H1 (cell line): Measurements from ENCODE around the gene TGM3. TPM values are rescaled to one million over a fixed set of nuclear protein-coding genes. Genes with fewer than 3 reads are reported as not detected.

ENCODE experiments used
- CTCF ChIA-PET: fragments of 300-600 bp; sonication (Branson Sonifier 250); formaldehyde crosslinking; loops from one replicate; lab custom pipeline; 2021; ENCODE audit not compliant: partially characterized antibody; lab: Charles Lee
- POLR2A ChIA-PET: fragments of 300-600 bp; sonication (Branson Sonifier 250); formaldehyde crosslinking; loops from one replicate; lab custom pipeline; 2021; ENCODE audit warnings: inconsistent platforms; ENCODE audit not compliant: partially characterized antibody; lab: Charles Lee
- DNase-seq, 2 experiments: peaks; one replicate each; pipeline versions ENCODE4 v3.0.0 to v3.0.0-alpha.2; 2010 to 2022; ENCODE audit warnings: low spot score in 2 of 2, low read depth in 1 of 2, mixed read lengths in 1 of 2
- FAIRE-seq: peaks from 2 replicates; lab custom pipeline; 2011; peaks lifted over from hg19 to GRCh38; lab: Jason Lieb, UNC
- H2AFZ ChIP-seq: 2 replicates; pipeline ENCODE4 v1.8.1; 2012; ENCODE audit warnings: low read length, inconsistent platforms
- H2AK5ac ChIP-seq: 2 replicates; pipeline ENCODE4 v1.6.1; 2013; ENCODE audit warnings: low read depth, low read length
- H2BK120ac ChIP-seq: replicated peaks from 2 replicates; pipeline ENCODE3; 2013; ENCODE audit warnings: low read depth, low read length, inconsistent platforms
- H2BK12ac ChIP-seq: 2 replicates; pipeline ENCODE4 v1.6.1; 2013; ENCODE audit warnings: low read depth, low read length
- H2BK15ac ChIP-seq: 2 replicates; pipeline ENCODE4 v1.6.1; 2013; ENCODE audit warnings: low read length
- H2BK20ac ChIP-seq: 2 replicates; pipeline ENCODE4 v1.6.1; 2013; ENCODE audit warnings: low read length
- H2BK5ac ChIP-seq: 2 replicates; pipeline ENCODE4 v1.6.1; 2013; ENCODE audit warnings: low read depth, low read length
- H3K14ac ChIP-seq: 2 replicates; pipeline ENCODE4 v1.6.1; 2013; ENCODE audit warnings: inconsistent platforms; ENCODE audit not compliant: insufficient read length
- H3K18ac ChIP-seq: 2 replicates; pipeline ENCODE4 v1.6.1; 2013; ENCODE audit warnings: low read length; ENCODE audit errors: extremely low read depth
- H3K23ac ChIP-seq: 2 replicates; pipeline ENCODE4 v1.6.1; 2013; ENCODE audit warnings: inconsistent platforms; ENCODE audit not compliant: insufficient read length
- H3K23me2 ChIP-seq: 2 replicates; pipeline ENCODE4 v1.6.1; 2013; ENCODE audit warnings: low read depth, low read length
- H3K27ac ChIP-seq: 2 replicates; pipeline ENCODE4 v1.6.1; 2011; ENCODE audit warnings: low read depth, low read length, inconsistent platforms
- H3K27me3 ChIP-seq, 4 experiments: replicated peaks in 1 of 4; 1 replicate in 1 of 4; 2 replicates in 3 of 4; pipeline versions ENCODE4 v1.6.1 to v1.8.1; 2011 to 2013; ENCODE audit warnings: low read length in 3 of 4, mild to moderate bottlenecking in 3 of 4, inconsistent platforms in 2 of 4, mixed read lengths in 2 of 4, moderate library complexity in 1 of 4; ENCODE audit not compliant: control insufficient read depth in 3 of 4, insufficient read depth in 3 of 4; ENCODE audit errors: extremely low read depth in 1 of 4
- H3K36me3 ChIP-seq, 4 experiments: 2 replicates each; pipeline versions ENCODE4 v1.6.1 to v1.8.1; 2011 to 2013; ENCODE audit warnings: mild to moderate bottlenecking in 4 of 4, low read length in 3 of 4, moderate library complexity in 2 of 4, control low read depth in 1 of 4, inconsistent platforms in 1 of 4; ENCODE audit not compliant: insufficient read depth in 4 of 4, control insufficient read depth in 2 of 4
- H3K4ac ChIP-seq: replicated peaks from 2 replicates; pipeline ENCODE3; 2013; ENCODE audit warnings: low read length, low read depth, mixed read lengths, inconsistent platforms; ENCODE audit not compliant: insufficient read length
- H3K4me1 ChIP-seq, 4 experiments: replicated peaks in 1 of 4; 1 replicate in 1 of 4; 2 replicates in 3 of 4; pipeline versions ENCODE4 v1.6.1 to v1.8.1; 2011 to 2013; ENCODE audit warnings: low read length in 3 of 4, inconsistent platforms in 2 of 4, mixed read lengths in 1 of 4; ENCODE audit not compliant: insufficient read depth in 4 of 4, control insufficient read depth in 3 of 4
- H3K4me2 ChIP-seq, 2 experiments: 2 replicates each; pipeline versions ENCODE4 v1.6.1 to v1.8.1; 2011 to 2013; ENCODE audit warnings: low read depth in 2 of 2, low read length in 2 of 2, control low read depth in 1 of 2, inconsistent platforms in 1 of 2, mild to moderate bottlenecking in 1 of 2; ENCODE audit not compliant: insufficient read depth in 1 of 2
- H3K4me3 ChIP-seq, 4 experiments: fragments of 200-600, 300-600 bp in 1 of 4; sonication (generic), shearing (Covaris generic), sonication (Bioruptor Twin) in 1 of 4; 2 replicates each; pipeline versions ENCODE4 v1.5.1 to v1.8.1; 2011 to 2016; ENCODE audit warnings: low read length in 4 of 4, low read depth in 3 of 4, control low read depth in 2 of 4, inconsistent platforms in 2 of 4, mild to moderate bottlenecking in 2 of 4, mixed read lengths in 1 of 4, moderate library complexity in 1 of 4; ENCODE audit not compliant: insufficient read depth in 2 of 4; ENCODE audit errors: extremely low read depth in 1 of 4
- H3K56ac ChIP-seq: replicated peaks from 2 replicates; pipeline ENCODE3; 2013; ENCODE audit warnings: low read depth, mild to moderate bottlenecking, mixed read lengths, low read length, inconsistent platforms; ENCODE audit not compliant: insufficient read length
- H3K79me1 ChIP-seq: 2 replicates; pipeline ENCODE4 v1.6.1; 2013; ENCODE audit warnings: low read depth, low read length, control low read depth
- H3K79me2 ChIP-seq, 2 experiments: 2 replicates each; pipeline versions ENCODE4 v1.6.1 to v1.8.1; 2012 to 2013; ENCODE audit warnings: low read length in 2 of 2, mild to moderate bottlenecking in 2 of 2, inconsistent platforms in 1 of 2; ENCODE audit not compliant: insufficient read depth in 2 of 2, control insufficient read depth in 1 of 2
- H3K9ac ChIP-seq, 4 experiments: replicated peaks in 1 of 4; 1 replicate in 1 of 4; 2 replicates in 3 of 4; pipeline versions ENCODE4 v1.6.1 to v1.8.1; 2011 to 2013; ENCODE audit warnings: low read depth in 3 of 4, low read length in 3 of 4, control low read depth in 2 of 4, mild to moderate bottlenecking in 2 of 4, moderate library complexity in 2 of 4, inconsistent platforms in 1 of 4; ENCODE audit errors: extremely low read depth in 1 of 4
- H3K9me3 ChIP-seq, 2 experiments: 2 replicates each; pipeline versions ENCODE4 v1.6.1 to v1.8.1; 2012 to 2013; ENCODE audit warnings: mild to moderate bottlenecking in 2 of 2, moderate library complexity in 2 of 2, control low read depth in 1 of 2, inconsistent platforms in 1 of 2, low read depth in 1 of 2, low read length in 1 of 2, mixed read lengths in 1 of 2; ENCODE audit not compliant: insufficient read depth in 2 of 2
- H4K20me1 ChIP-seq, 2 experiments: replicated peaks in 1 of 2; 2 replicates each; pipeline versions ENCODE3 to v1.8.1; 2011 to 2013; ENCODE audit warnings: inconsistent platforms in 2 of 2, low read length in 2 of 2, mild to moderate bottlenecking in 1 of 2; ENCODE audit not compliant: insufficient read depth in 2 of 2, control insufficient read depth in 1 of 2
- H4K5ac ChIP-seq: 2 replicates; pipeline ENCODE4 v1.6.1; 2013; ENCODE audit warnings: low read length, low read depth, mixed read lengths, inconsistent platforms; ENCODE audit not compliant: insufficient read length
- H4K8ac ChIP-seq: 2 replicates; pipeline ENCODE4 v1.8.0; 2013; ENCODE audit warnings: mild to moderate bottlenecking, moderate library complexity, low read length, inconsistent platforms; ENCODE audit not compliant: insufficient read depth; ENCODE audit errors: extremely low read depth
- H4K91ac ChIP-seq: replicated peaks from 2 replicates; pipeline ENCODE3; 2013; ENCODE audit warnings: low read length, mixed read lengths, inconsistent platforms; ENCODE audit not compliant: insufficient read length
- CHD2 ChIP-seq: IDR thresholded peaks from 2 replicates; pipeline ENCODE4 v1.6.1; 2012; ENCODE audit warnings: low read length, improper control_type of control experiment
- CTBP2 ChIP-seq: IDR thresholded peaks from 2 replicates; pipeline ENCODE4 v1.7.0; 2011; ENCODE audit warnings: borderline replicate concordance, mild to moderate bottlenecking, moderate library complexity, mixed read lengths, low read length; ENCODE audit not compliant: insufficient read depth, insufficient read length
- CTCF ChIP-seq, 3 experiments: IDR thresholded peaks; 1 replicate in 2 of 3; 2 replicates in 1 of 3; pipeline versions ENCODE4 v1.5.1 to v1.6.1; 2011; ENCODE audit warnings: low read length in 3 of 3, mild to moderate bottlenecking in 3 of 3, inconsistent platforms in 2 of 3, low read depth in 1 of 3, moderate library complexity in 1 of 3; ENCODE audit not compliant: insufficient read depth in 1 of 3; ENCODE audit errors: control extremely low read depth in 1 of 3
- NRF1 ChIP-seq: IDR thresholded peaks from 2 replicates; pipeline ENCODE4 v1.6.1; 2011; ENCODE audit warnings: mild to moderate bottlenecking, low read depth, low read length, improper control_type of control experiment
- RXRA ChIP-seq: IDR thresholded peaks from 2 replicates; pipeline ENCODE4 v1.6.1; 2011; ENCODE audit warnings: low read depth, mild to moderate bottlenecking, low read length, moderate library complexity; ENCODE audit not compliant: insufficient read depth
- SAP30 ChIP-seq: fragments of 300-600 bp; sonication (generic); IDR thresholded peaks from 2 replicates; pipeline ENCODE4 v1.7.1; 2012; ENCODE audit warnings: low read length, moderate library complexity, mild to moderate bottlenecking, inconsistent platforms; ENCODE audit not compliant: insufficient read depth, insufficient replicate concordance
- SRF ChIP-seq: IDR thresholded peaks from 2 replicates; pipeline ENCODE4 v1.6.1; 2011; ENCODE audit warnings: mild to moderate bottlenecking, low read depth, low read length, moderate library complexity
- SUZ12 ChIP-seq: fragments of 200-600 bp; sonication (generic); IDR thresholded peaks from 2 replicates; pipeline ENCODE4 v1.6.1; 2012; ENCODE audit warnings: mild to moderate bottlenecking, inconsistent platforms, low read length, moderate library complexity, mixed read lengths
- TAF1 ChIP-seq: IDR thresholded peaks from 2 replicates; pipeline ENCODE4 v1.6.1; 2011; ENCODE audit warnings: mild to moderate bottlenecking, low read depth, low read length
- TBP ChIP-seq: IDR thresholded peaks from 2 replicates; pipeline ENCODE4 v1.6.1; 2011; ENCODE audit warnings: low read depth, low read length, improper control_type of control experiment
- WGBS, 2 experiments: shearing (Covaris generic) in 1 of 2; methylation state at CpG; one replicate each; pipeline versions ENCODE4 v1.1.6 to v1.1.7; 2013 to 2015; ENCODE audit warnings: low lambda C conversion rate in 2 of 2, mixed read lengths in 2 of 2, inconsistent platforms in 1 of 2, low coverage in 1 of 2, missing lambda C conversion rate in 1 of 2; ENCODE audit not compliant: insufficient replicate concordance in 2 of 2, insufficient coverage in 1 of 2, insufficient read length in 1 of 2; ENCODE audit errors: extremely low coverage in 1 of 2, missing lambda C conversion rate in 1 of 2; 5-methylcytosine and 5-hydroxymethylcytosine counted together
- polyA plus RNA-seq, 7 experiments: library from polyadenylated mRNA; depleted of rRNA in 3 of 7; stranded (reverse) in 5 of 7; unstranded in 2 of 7; fragments of >200 nt in 5 of 7; fragments of 200-250 nt in 2 of 7; gene quantifications; 1 replicate in 5 of 7; 2 replicates in 1 of 7; 4 replicates in 1 of 7; pipeline versions ENCODE4 v1.2.1 to v1.2.3, GENCODE V29; 2011 to 2013; ENCODE audit warnings: missing spikeins in 2 of 7, mixed read lengths in 2 of 7
- total RNA-seq: library from RNA; stranded (reverse); fragmentation: NEBNext Ultra II Directional; extraction: Animal tissue kit (Norgen Biotek cat#: 25700); gene quantifications from 2 replicates; pipeline ENCODE4 v1.2.1, GENCODE V29; 2021
- TF ChIP-seq, protein P1 (sequence below): IDR thresholded peaks from 2 replicates; pipeline ENCODE4 v1.6.1; 2012; ENCODE audit warnings: inconsistent platforms

TGM3 gene
- total and polyA plus RNA-seq, 2 of the 8 experiments (the other 6 are each of a cell fraction or from before 2014, with no cell fraction given): 0.12 TPM; not detected in 1

- Histone ChIP-seq H2BK120ac (no peak overlapping the region), H2AFZ (no peak overlapping the region), H3K4me1 (no peaks in the 10 kb centered on the region), H3K23ac (no peak overlapping the region), H4K20me1 (no peaks in the 10 kb centered on the region), H2AK5ac (no peak overlapping the region), H3K79me2 (no peaks in the 10 kb centered on the region), H3K23me2 (no peaks in the 10 kb centered on the region), H3K14ac (no peak overlapping the region), H2BK20ac (no peak overlapping the region), H2BK15ac (no peak overlapping the region), H2BK12ac (no peak overlapping the region), H3K9ac (no peak overlapping the region), H3K4me2 (no peak overlapping the region), H4K8ac (no peak overlapping the region; the same call in 1 of the 2 replicates), H3K36me3 (no peaks in the 10 kb centered on the region), H2BK5ac (no peak overlapping the region), H3K27me3 (no peaks in the 10 kb centered on the region), H4K5ac (no peak overlapping the region), H3K27ac (no peak overlapping the region), H3K4me3 (no peak overlapping the region), H3K4ac (no peak overlapping the region), H3K18ac (no peak overlapping the region), H3K56ac (no peak overlapping the region), H3K9me3 (no peaks in the 10 kb centered on the region), H3K79me1 (no peaks in the 10 kb centered on the region), H4K91ac (no peak overlapping the region)
- DNase-seq (peak in 1 of 2 experiments; percentile 16), FAIRE-seq (no peak)
- ChIA-PET POLR2A (no interaction called here), CTCF (interaction anchor here (0.8 kb wide), 1 partner anchor 129 kb away, joined by 3 read pairs; no protein-coding TSS in a partner anchor)
- no peak for TF ChIP-seq CHD2
- no peak for TF ChIP-seq SUZ12
- no peak for TF ChIP-seq SRF
- no peak for TF ChIP-seq CTCF (IDR thresholded peaks at IDR 0.05; ENCODE audit: control extremely low read depth in 1 of 3, insufficient read depth in 1 of 3, low read depth in 1 of 3, low read length in 3 of 3)
- TF ChIP-seq TBP: no peak
- TF ChIP-seq SAP30: no peak
- TF ChIP-seq NRF1: no peak
- no peak for TF ChIP-seq TAF1
- TF ChIP-seq RXRA: no peak
- TF ChIP-seq, protein P1, sequence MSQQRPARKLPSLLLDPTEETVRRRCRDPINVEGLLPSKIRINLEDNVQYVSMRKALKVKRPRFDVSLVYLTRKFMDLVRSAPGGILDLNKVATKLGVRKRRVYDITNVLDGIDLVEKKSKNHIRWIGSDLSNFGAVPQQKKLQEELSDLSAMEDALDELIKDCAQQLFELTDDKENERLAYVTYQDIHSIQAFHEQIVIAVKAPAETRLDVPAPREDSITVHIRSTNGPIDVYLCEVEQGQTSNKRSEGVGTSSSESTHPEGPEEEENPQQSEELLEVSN: no peak
- TF ChIP-seq CTBP2: no peak
- WGBS, 2 experiments: 90% methylated on average over 4 of the region's 4 CpGs; no CpG with 5 or more reads in 1 of the 2 experiments
Measured at GRCh38 chr20:2336471-2336870, 40.7 kb downstream of the TGM3 start.
